Stimulated activated CD8-positive, alpha-beta memory T cell treated with anti-CD3 and anti-CD28 coated beads, Interleukin-2, amount 100 ng/mL, for 1 hour (primary cell): ENCODE measurements around the gene NELL2.
"Not testable (repeated sequence)": the region's sequence is repeated elsewhere in the genome, so short reads cannot be mapped to it uniquely, and the experiment has no call there.

Experiments used
- DNase-seq, 2 donors: peaks; one replicate each; pipeline ENCODE4 v3.0.0-alpha.2; 2020; ENCODE audit warnings: low read depth in 2 of 2

Gene NELL2

GRCh38 chr12:44875954-44876543 lies at the start of gene NELL2:
TSS of gene NELL2 (minus strand) at chr12:44876315. CDS start at chr12:44875869, 446 bp downstream.
- DNase-seq = peak in 1 of 2 donors; percentile 55

GRCh38 chr12:44921736-44922135 lies 45.6 kb upstream of the NELL2 start:
- DNase-seq = no peak

- DNase-seq = no peak
These were observed 41.0 kb upstream of the NELL2 start for GRCh38 chr12:44917141-44917540.

- no peak for DNase-seq
These were observed 39.8 kb upstream of the NELL2 start for GRCh38 chr12:44915958-44916357.

GRCh38 chr12:44904321-44904720 lies 28.2 kb upstream of the NELL2 start:
- no peak for DNase-seq

GRCh38 chr12:44898108-44898507 lies 22.0 kb upstream of the NELL2 start:
- not testable (repeated sequence) for DNase-seq

- no peak for DNase-seq
These were observed 13.8 kb upstream of the NELL2 start for GRCh38 chr12:44889926-44890325.

GRCh38 chr12:44889162-44889561 lies 13.0 kb upstream of the NELL2 start:
- no peak for DNase-seq

GRCh38 chr12:44885902-44886301 lies 9.8 kb upstream of the NELL2 start:
- no peak for DNase-seq

GRCh38 chr12:44881197-44881596 lies 5.1 kb upstream of the NELL2 start:
- DNase-seq = no peak

- peak in 1 of 2 donors; percentile 23 for DNase-seq
These were observed 662 bp upstream of the NELL2 start for GRCh38 chr12:44876544-44877410.

GRCh38 chr12:44875417-44875953 lies 630 bp downstream of the NELL2 start:
- no peak for DNase-seq

- no peak for DNase-seq
These were observed 1.1 kb downstream of the NELL2 start for GRCh38 chr12:44874981-44875416.

GRCh38 chr12:44873898-44874297 lies 2.2 kb downstream of the NELL2 start:
- DNase-seq = no peak

GRCh38 chr12:44869503-44869902 lies 6.6 kb downstream of the NELL2 start:
- DNase-seq = no peak

- DNase-seq = no peak
These were observed 12.2 kb downstream of the NELL2 start for GRCh38 chr12:44863867-44864266.

- no peak for DNase-seq
These were observed 16.0 kb downstream of the NELL2 start for GRCh38 chr12:44859998-44860689.

- DNase-seq = no peak
These were observed 17.8 kb downstream of the NELL2 start for GRCh38 chr12:44858226-44858855.

GRCh38 chr12:44852483-44852882 lies 23.6 kb downstream of the NELL2 start:
- DNase-seq = no peak

- DNase-seq = no peak
These were observed 24.5 kb downstream of the NELL2 start for GRCh38 chr12:44851586-44851985.

- no peak for DNase-seq
These were observed 27.4 kb downstream of the NELL2 start for GRCh38 chr12:44848703-44849085.
